ENCODE data around the gene OR4C15. TPM values are rescaled to one million over a fixed set of nuclear protein-coding genes. Genes with fewer than 3 reads are reported as not detected.

Gene OR4C15
- not detected in 2 replicates for total RNA-seq

GRCh38 chr11:55554169-55554568, at the start of gene OR4C15:
Gene OR4C15 (plus strand): TSS chr11:55554469. CDS start chr11:55554469, 0 bp downstream.

GRCh38 chr11:55571828-55572227, 17.6 kb downstream of the OR4C15 start, which contains the start of gene OR4C16:
Gene OR4C16 (plus strand): TSS chr11:55572128. CDS start chr11:55572128, 0 bp downstream.

Other genes starting within 250 kb of the OR4C15 start
- not detected in 2 replicates for gene OR4A16, start 211.3 kb upstream of the OR4C15 start, total RNA-seq
- gene OR4A15, start 186.5 kb upstream of the OR4C15 start, total RNA-seq, result not detected in 2 replicates
- gene OR4C16, start 17.7 kb downstream of the OR4C15 start, total RNA-seq, result not detected in 2 replicates
- gene OR4C11, start 53.2 kb downstream of the OR4C15 start, total RNA-seq, result not detected in 2 replicates
- gene OR4P4, start 80.6 kb downstream of the OR4C15 start, total RNA-seq, result not detected in 2 replicates
- gene OR4S2, start 93.9 kb downstream of the OR4C15 start, total RNA-seq, result not detected in 2 replicates
- gene OR4C6, start 107.7 kb downstream of the OR4C15 start, total RNA-seq, result not detected in 2 replicates
- gene OR5D13, start 219.0 kb downstream of the OR4C15 start, total RNA-seq, result not detected in 2 replicates
- not detected in 2 replicates for gene OR5D14, start 241.1 kb downstream of the OR4C15 start, total RNA-seq

Data from nasal cavity respiratory epithelium epithelial cell of viscerocranial mucosa (primary cell).